Type B pancreatic cell (in vitro differentiated cells): Measurements from ENCODE around the gene HSD3B7. TPM values are rescaled to one million over a fixed set of nuclear protein-coding genes. Genes with fewer than 3 reads are reported as not detected.
"Not testable (repeated sequence)": the region's sequence is repeated elsewhere in the genome, so short reads cannot be mapped to it uniquely, and the experiment has no call there.

Experiments used
- DNase-seq: peaks from one replicate; pipeline ENCODE4 v3.0.0; 2021; ENCODE audit warnings: mixed read lengths; ENCODE audit not compliant: unreplicated experiment; ENCODE audit errors: extremely low spot score
- H3K27ac Mint-ChIP-seq: 2 replicates; pipeline ENCODE4 v1.8.0; 2021; ENCODE audit warnings: mild to moderate bottlenecking, mixed read lengths
- H3K27me3 Mint-ChIP-seq: 2 replicates; pipeline ENCODE4 v1.8.0; 2021; ENCODE audit warnings: mixed read lengths
- H3K36me3 Mint-ChIP-seq: 2 replicates; pipeline ENCODE4 v1.8.0; 2021; ENCODE audit warnings: mixed read lengths
- H3K4me1 Mint-ChIP-seq: one replicate; pipeline ENCODE4 v1.8.0; 2021; ENCODE audit warnings: mixed read lengths; ENCODE audit not compliant: unreplicated experiment
- H3K4me3 Mint-ChIP-seq: 2 replicates; pipeline ENCODE4 v1.8.0; 2021; ENCODE audit warnings: mild to moderate bottlenecking, mixed read lengths
- H3K9me3 Mint-ChIP-seq: 2 replicates; pipeline ENCODE4 v1.8.0; 2021; ENCODE audit warnings: mixed read lengths
- CTCF ChIP-seq: fragments of 200-600 bp; sonication (generic); conservative IDR thresholded peaks from 2 replicates; pipeline ENCODE4 v1.5.0; 2021; ENCODE audit warnings: antibody characterized with exemption, mild to moderate bottlenecking
- long read RNA-seq: library from polyadenylated mRNA; unstranded; transcript quantifications from one replicate; pipeline ENCODE4 v2.0.0, GENCODE V29; 2020
- total RNA-seq: library from RNA; stranded (reverse); gene quantifications from 2 replicates; pipeline ENCODE4 v1.2.1, GENCODE V29; 2021; ENCODE audit warnings: low replicate concordance

The HSD3B7 gene
- total RNA-seq = 5.8 and 6.9 TPM in 2 replicates
- long read RNA-seq, partial matches to known transcripts = 0 of 4 reads
- long read RNA-seq, other reads (novel, unspliced or antisense) = 3 of 4 reads

- TF ChIP-seq CTCF = peak; percentile 96
- H3K27me3 Mint-ChIP-seq = no peaks in the 10 kb centered on the region
- no peaks in the 10 kb centered on the region for H3K4me1 Mint-ChIP-seq
- peak within 1 kb of the TSS; percentile 75 for H3K4me3 Mint-ChIP-seq
- no peaks in the 10 kb centered on the region for H3K9me3 Mint-ChIP-seq
- H3K36me3 Mint-ChIP-seq = no peaks in the 10 kb centered on the region
- no peak within 1 kb of the TSS for H3K27ac Mint-ChIP-seq
- DNase-seq = peak; percentile 95
Measured at GRCh38 chr16:30984669-30985400, at the start of gene HSD3B7. TSS of gene HSD3B7 (plus strand) at chr16:30985207. CDS start at chr16:30985659, 452 bp downstream.

- H3K27ac Mint-ChIP-seq = peak overlapping the region; percentile 32
- no peak for TF ChIP-seq CTCF
- peaks cover 4% of the 10 kb centered on the region for H3K4me1 Mint-ChIP-seq
- H3K9me3 Mint-ChIP-seq = no peaks in the 10 kb centered on the region
- no peak for DNase-seq
- H3K4me3 Mint-ChIP-seq = no peak overlapping the region
- H3K36me3 Mint-ChIP-seq = peaks cover 7% of the 10 kb centered on the region
- H3K27me3 Mint-ChIP-seq = no peaks in the 10 kb centered on the region
Measured at GRCh38 chr16:30937692-30938091, 47.3 kb upstream of the HSD3B7 start.

GRCh38 chr16:30939571-30939970, 45.4 kb upstream of the HSD3B7 start:
- not testable (repeated sequence) for H3K4me3 Mint-ChIP-seq, H3K27ac Mint-ChIP-seq, H3K9me3 Mint-ChIP-seq, H3K4me1 Mint-ChIP-seq, H3K27me3 Mint-ChIP-seq, DNase-seq
- H3K36me3 Mint-ChIP-seq = peaks cover 16% of the 10 kb centered on the region

GRCh38 chr16:30941600-30942425, 43.2 kb upstream of the HSD3B7 start:
- Mint-ChIP-seq H3K4me3 (no peak overlapping the region), H3K27me3 (no peaks in the 10 kb centered on the region), H3K27ac (no peak overlapping the region), H3K4me1 (peaks cover 4% of the 10 kb centered on the region), H3K36me3 (peaks cover 13% of the 10 kb centered on the region), H3K9me3 (no peaks in the 10 kb centered on the region)
- DNase-seq = no peak
- TF ChIP-seq CTCF = peak; percentile 87

GRCh38 chr16:30942426-30942806, 42.6 kb upstream of the HSD3B7 start:
- H3K9me3 Mint-ChIP-seq = no peaks in the 10 kb centered on the region
- H3K4me1 Mint-ChIP-seq = peaks cover 4% of the 10 kb centered on the region
- H3K27ac Mint-ChIP-seq = no peak overlapping the region
- no peak overlapping the region for H3K4me3 Mint-ChIP-seq
- no peak for TF ChIP-seq CTCF
- H3K36me3 Mint-ChIP-seq = peaks cover 13% of the 10 kb centered on the region
- DNase-seq = no peak
- no peaks in the 10 kb centered on the region for H3K27me3 Mint-ChIP-seq

GRCh38 chr16:30944352-30944751, 40.7 kb upstream of the HSD3B7 start:
- no peak for DNase-seq
- no peaks in the 10 kb centered on the region for H3K9me3 Mint-ChIP-seq
- no peak overlapping the region for H3K4me3 Mint-ChIP-seq
- H3K4me1 Mint-ChIP-seq = peaks cover 3% of the 10 kb centered on the region
- no peak for TF ChIP-seq CTCF
- H3K36me3 Mint-ChIP-seq = peaks cover 13% of the 10 kb centered on the region
- H3K27ac Mint-ChIP-seq = no peak overlapping the region
- no peaks in the 10 kb centered on the region for H3K27me3 Mint-ChIP-seq
